Keratinocyte (primary cell): ENCODE measurements around the gene RIN3. TPM values are rescaled to one million over a fixed set of nuclear protein-coding genes. Genes with fewer than 3 reads are reported as not detected.

Experiments
- DNase-seq: peaks from one replicate; pipeline ENCODE4 v3.0.0-alpha.2; 2011; ENCODE audit warnings: low read depth, missing footprints, low spot score
- FAIRE-seq: peaks from 2 replicates; lab custom pipeline; 2011; peaks lifted over from hg19 to GRCh38; lab: Jason Lieb, UNC
- H2AFZ ChIP-seq: 2 replicates; pipeline ENCODE4 v1.6.0; 2012; ENCODE audit warnings: low read length, control low read depth, inconsistent platforms; ENCODE audit not compliant: control insufficient read depth
- H3K27ac ChIP-seq: 2 replicates; pipeline ENCODE4 v1.5.1; 2011; ENCODE audit warnings: low read length; ENCODE audit not compliant: control insufficient read depth, insufficient read depth
- H3K27me3 ChIP-seq: 3 replicates; pipeline ENCODE4 v1.6.0; 2011; ENCODE audit warnings: low read length; ENCODE audit not compliant: control insufficient read depth, insufficient read depth; ENCODE audit errors: extremely low read depth
- H3K36me3 ChIP-seq, 2 experiments: 2 replicates in 1 of 2; 3 replicates in 1 of 2; pipeline ENCODE4 v1.5.1; 2011; ENCODE audit warnings: low read length in 2 of 2, mild to moderate bottlenecking in 1 of 2; ENCODE audit not compliant: control insufficient read depth in 2 of 2, insufficient read depth in 2 of 2; ENCODE audit errors: extremely low read depth in 1 of 2
- H3K4me1 ChIP-seq: 3 replicates; pipeline ENCODE4 v1.5.1; 2011; ENCODE audit warnings: low read length; ENCODE audit not compliant: control insufficient read depth, insufficient read depth; ENCODE audit errors: extremely low read depth
- H3K4me2 ChIP-seq: 3 replicates; pipeline ENCODE4 v1.6.0; 2011; ENCODE audit warnings: low read depth, low read length; ENCODE audit not compliant: control insufficient read depth, insufficient read depth; ENCODE audit errors: extremely low read depth
- H3K4me3 ChIP-seq, 3 experiments: fragments of 200-600 bp in 1 of 3; sonication (generic) in 1 of 3; 2 replicates in 2 of 3; 3 replicates in 1 of 3; pipeline ENCODE4 v1.5.1; 2011 to 2016; ENCODE audit warnings: low read length in 3 of 3, mild to moderate bottlenecking in 3 of 3, control low read depth in 2 of 3, inconsistent platforms in 1 of 3, low read depth in 1 of 3, mixed read lengths in 1 of 3, mixed run types in 1 of 3, moderate library complexity in 1 of 3; ENCODE audit not compliant: control insufficient read depth in 2 of 3, insufficient read depth in 2 of 3; ENCODE audit errors: extremely low read depth in 1 of 3
- H3K79me2 ChIP-seq: 2 replicates; pipeline ENCODE4 v1.6.0; 2012; ENCODE audit warnings: low read length; ENCODE audit not compliant: control insufficient read depth, insufficient read depth
- H3K9ac ChIP-seq: 3 replicates; pipeline ENCODE4 v1.6.0; 2011; ENCODE audit warnings: low read length; ENCODE audit not compliant: control insufficient read depth, insufficient read depth; ENCODE audit errors: extremely low read depth
- H3K9me1 ChIP-seq: 3 replicates; pipeline ENCODE4 v1.6.0; 2011; ENCODE audit warnings: low read length; ENCODE audit not compliant: control insufficient read depth, insufficient read depth; ENCODE audit errors: extremely low read depth
- H3K9me3 ChIP-seq: 2 replicates; pipeline ENCODE4 v1.5.1; 2012; ENCODE audit warnings: low read depth, low read length; ENCODE audit not compliant: control insufficient read depth
- H4K20me1 ChIP-seq: 3 replicates; pipeline ENCODE4 v1.6.0; 2011; ENCODE audit warnings: low read length; ENCODE audit not compliant: control insufficient read depth, insufficient read depth; ENCODE audit errors: extremely low read depth
- EZH2 ChIP-seq: IDR thresholded peaks from one replicate; pipeline ENCODE4 v1.6.1; 2012; ENCODE audit warnings: inconsistent platforms, mild to moderate bottlenecking, low read length, moderate library complexity
- dilution Hi-C: fragments of 300-500 bp; cut with MboI; formaldehyde crosslinking; loops from one replicate; pipeline ENCODE4 v1.7.0; 2020; ENCODE audit warnings: low sequenced_read_pairs; ENCODE audit not compliant: extremely low pct_ligation_motif_present
- polyA plus RNA-seq, 5 experiments: library from polyadenylated mRNA; depleted of rRNA in 3 of 5; stranded (reverse) in 3 of 5; stranded (forward) in 1 of 5; unstranded in 1 of 5; fragments of >200 nt; gene quantifications; 1 replicate in 1 of 5; 2 replicates in 3 of 5; 3 replicates in 1 of 5; pipeline versions ENCODE4 v1.2.1 to v1.2.3, GENCODE V29; 2011 to 2012; ENCODE audit warnings: missing spikeins in 2 of 5, low read depth in 1 of 5, low replicate concordance in 1 of 5
- TF ChIP-seq, protein P1 (sequence below), 3 experiments: IDR thresholded peaks in 1 of 3; conservative IDR thresholded peaks in 1 of 3; optimal IDR thresholded peaks in 1 of 3; 2 replicates in 2 of 3; 3 replicates in 1 of 3; pipeline versions ENCODE3 to v1.5.1; 2011; ENCODE audit warnings: low read length in 3 of 3, mild to moderate bottlenecking in 3 of 3, moderate library complexity in 2 of 3, control low read depth in 1 of 3, inconsistent platforms in 1 of 3; ENCODE audit not compliant: insufficient read depth in 2 of 3; ENCODE audit errors: extremely low read depth in 1 of 3

Gene RIN3
- polyA plus RNA-seq, 1 donor (not counting 4 experiments of a cell fraction or from before 2014, with no cell fraction given), result 1.2 TPM

DNA sequence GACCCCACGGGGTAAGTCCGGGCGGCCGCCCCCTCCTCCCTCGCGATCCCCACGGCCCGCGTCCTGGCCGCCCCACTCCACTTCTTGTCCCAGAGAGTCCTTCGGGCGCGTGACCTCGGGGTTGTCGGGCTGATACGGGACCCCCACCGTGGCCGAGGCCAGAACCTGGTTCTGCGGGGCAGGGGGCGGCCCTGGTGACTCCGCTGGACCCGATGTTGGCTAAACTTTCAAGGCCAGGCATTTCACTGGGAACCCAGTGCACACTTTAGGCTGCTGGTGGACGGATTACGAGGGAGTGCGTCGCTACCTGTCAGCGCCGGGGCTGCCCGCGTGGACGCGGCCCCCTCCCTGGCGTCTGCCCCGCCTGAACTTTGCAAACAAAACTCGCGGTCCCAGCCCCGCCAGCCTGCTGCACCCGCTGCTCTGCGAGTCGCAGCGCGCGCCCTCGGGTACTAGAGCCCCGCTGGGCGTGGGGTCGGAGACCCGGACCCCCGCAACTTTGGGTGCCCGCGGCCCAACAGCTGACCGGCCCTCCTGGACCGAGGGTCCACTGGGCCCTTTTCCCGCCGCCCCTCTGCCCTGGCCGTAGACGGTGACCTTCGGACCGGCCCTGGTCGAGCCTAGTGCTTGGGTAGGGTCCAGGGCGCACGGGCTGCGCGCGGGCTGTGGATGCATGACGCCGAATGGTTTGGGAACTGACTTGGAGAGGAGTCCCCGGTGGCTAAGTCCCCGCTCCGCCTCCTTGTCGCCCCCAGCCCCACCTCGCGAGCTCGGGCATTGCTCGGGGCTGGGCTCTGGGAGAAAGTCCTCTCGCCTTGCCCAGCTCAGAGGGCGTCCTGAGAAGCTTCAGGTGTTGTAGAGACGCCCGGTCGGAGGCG, 624 bp downstream of the RIN3 start:
- dilution Hi-C loops, result no loop called here
- TF ChIP-seq EZH2, result no peak
- TF ChIP-seq, protein P1, sequence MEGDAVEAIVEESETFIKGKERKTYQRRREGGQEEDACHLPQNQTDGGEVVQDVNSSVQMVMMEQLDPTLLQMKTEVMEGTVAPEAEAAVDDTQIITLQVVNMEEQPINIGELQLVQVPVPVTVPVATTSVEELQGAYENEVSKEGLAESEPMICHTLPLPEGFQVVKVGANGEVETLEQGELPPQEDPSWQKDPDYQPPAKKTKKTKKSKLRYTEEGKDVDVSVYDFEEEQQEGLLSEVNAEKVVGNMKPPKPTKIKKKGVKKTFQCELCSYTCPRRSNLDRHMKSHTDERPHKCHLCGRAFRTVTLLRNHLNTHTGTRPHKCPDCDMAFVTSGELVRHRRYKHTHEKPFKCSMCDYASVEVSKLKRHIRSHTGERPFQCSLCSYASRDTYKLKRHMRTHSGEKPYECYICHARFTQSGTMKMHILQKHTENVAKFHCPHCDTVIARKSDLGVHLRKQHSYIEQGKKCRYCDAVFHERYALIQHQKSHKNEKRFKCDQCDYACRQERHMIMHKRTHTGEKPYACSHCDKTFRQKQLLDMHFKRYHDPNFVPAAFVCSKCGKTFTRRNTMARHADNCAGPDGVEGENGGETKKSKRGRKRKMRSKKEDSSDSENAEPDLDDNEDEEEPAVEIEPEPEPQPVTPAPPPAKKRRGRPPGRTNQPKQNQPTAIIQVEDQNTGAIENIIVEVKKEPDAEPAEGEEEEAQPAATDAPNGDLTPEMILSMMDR (optimal IDR thresholded peaks at IDR 0.05 in 1 of 3, IDR thresholded peaks at IDR 0.05 in 1 of 3, conservative IDR thresholded peaks at IDR 0.05 in 1 of 3; ENCODE audit: extremely low read depth in 1 of 3, insufficient read depth in 2 of 3, low read length in 3 of 3), result no peak
- H3K9me3 ChIP-seq, result no peaks in the 10 kb centered on the region
- H3K4me3 ChIP-seq, result peak overlapping the region; percentile 65 to 72 (median 65)
- no peaks in the 10 kb centered on the region for H4K20me1 ChIP-seq
- peaks cover 9% of the 10 kb centered on the region for H3K79me2 ChIP-seq
- H3K4me2 ChIP-seq, result peak overlapping the region; percentile 83
- H3K36me3 ChIP-seq, result no peaks in the 10 kb centered on the region
- DNase-seq, result no peak
- no peaks in the 10 kb centered on the region for H3K9me1 ChIP-seq
- H3K27me3 ChIP-seq, result no peaks in the 10 kb centered on the region
- peak overlapping the region; percentile 83 for H3K9ac ChIP-seq
- H2AFZ ChIP-seq, result peak overlapping the region; percentile 80
- H3K4me1 ChIP-seq, result peaks cover 34% of the 10 kb centered on the region
- H3K27ac ChIP-seq, result peak overlapping the region; percentile 70
- FAIRE-seq, result no peak

DNA sequence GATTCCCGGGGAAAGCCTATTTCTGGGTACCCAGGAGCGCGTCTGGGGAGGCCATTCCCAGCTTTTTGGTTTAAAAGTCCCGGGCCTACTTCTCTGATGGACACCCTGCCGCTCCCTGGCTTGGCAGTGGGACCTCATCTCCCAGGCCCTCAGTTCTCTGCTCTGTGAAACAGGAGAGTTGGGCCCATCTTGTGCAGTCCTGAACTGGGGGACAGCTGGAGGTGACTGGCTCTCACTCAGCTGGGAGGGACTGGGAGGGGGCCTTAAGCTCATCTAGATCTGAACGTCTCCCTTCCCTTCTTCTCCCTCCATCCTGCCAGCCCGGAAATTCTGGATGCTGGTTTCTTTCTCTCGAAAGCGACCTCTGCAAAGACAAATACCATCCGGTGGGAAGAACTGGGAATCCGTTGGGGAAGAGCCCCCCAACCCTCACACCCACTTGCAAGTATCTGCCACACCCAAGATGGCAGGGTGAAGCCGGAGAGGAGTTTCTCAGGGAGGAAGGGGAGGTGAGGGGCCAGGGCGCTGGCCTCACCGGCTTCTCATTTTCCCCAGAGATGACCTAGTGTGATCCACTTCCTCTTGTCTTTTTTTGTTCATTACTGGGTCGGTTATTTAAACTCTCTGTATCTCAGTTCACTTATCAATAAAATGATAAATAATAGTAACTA, 1.4 kb downstream of the RIN3 start:
- Histone ChIP-seq H3K36me3 (no peaks in the 10 kb centered on the region), H3K27ac (no peak overlapping the region), H3K4me3 (peak overlapping the region in 1 of 3 experiments; percentile 20), H3K27me3 (no peaks in the 10 kb centered on the region), H3K79me2 (peaks cover 10% of the 10 kb centered on the region), H3K9me1 (no peaks in the 10 kb centered on the region), H3K9me3 (no peaks in the 10 kb centered on the region), H2AFZ (no peak overlapping the region), H3K9ac (peak overlapping the region; percentile 83), H3K4me1 (peaks cover 34% of the 10 kb centered on the region), H3K4me2 (peak overlapping the region; percentile 83), H4K20me1 (no peaks in the 10 kb centered on the region)
- FAIRE-seq (no peak), DNase-seq (no peak)
- TF ChIP-seq, protein P1 (optimal IDR thresholded peaks at IDR 0.05 in 1 of 3, IDR thresholded peaks at IDR 0.05 in 1 of 3, conservative IDR thresholded peaks at IDR 0.05 in 1 of 3; ENCODE audit: extremely low read depth in 1 of 3, insufficient read depth in 2 of 3, low read length in 3 of 3), result no peak
- TF ChIP-seq EZH2, result no peak
- dilution Hi-C loops, result no loop called here
